ENCODE measurements around the gene KLRF2. TPM values are rescaled to one million over a fixed set of nuclear protein-coding genes. Genes with fewer than 3 reads are reported as not detected.
A peak's percentile ranks its signal among the peaks of the same experiment; 100 is the strongest.

KLRF2 gene
- total RNA-seq, 2 donors from 2014 or later: not detected

- no peak overlapping the region for H3K9ac ChIP-seq (ENCODE audit: low read depth in 2 of 2, low read length in 2 of 2)
- no peaks in the 10 kb centered on the region for H3K9me3 ChIP-seq
- intact Hi-C loops (cut with DNase I): no loop called here
- DNase-seq: no peak
- no peaks in the 10 kb centered on the region for H3K4me1 ChIP-seq
- H3K27me3 ChIP-seq: no peaks in the 10 kb centered on the region
- no peak overlapping the region for H3K4me3 ChIP-seq
- no peaks in the 10 kb centered on the region for H3K36me3 ChIP-seq
- no peak for TF ChIP-seq CTCF (IDR thresholded peaks at IDR 0.05)
- H3K27ac ChIP-seq: no peak overlapping the region
Measured at GRCh38 chr12:9922429-9922828, 41.1 kb downstream of the KLRF2 start.

GRCh38 chr12:9925705-9926393, 44.6 kb downstream of the KLRF2 start:
- Histone ChIP-seq H3K27ac (no peak overlapping the region), H3K9me3 (no peaks in the 10 kb centered on the region), H3K4me1 (no peaks in the 10 kb centered on the region), H3K27me3 (no peaks in the 10 kb centered on the region), H3K4me3 (peak overlapping the region; percentile 16), H3K9ac (ENCODE audit: low read depth in 2 of 2, low read length in 2 of 2) (no peak overlapping the region), H3K36me3 (no peaks in the 10 kb centered on the region)
- peak; percentile 25 for TF ChIP-seq CTCF (IDR thresholded peaks at IDR 0.05)
- intact Hi-C loops (cut with DNase I): loop anchor here (2.0 to 5.0 kb wide), 2 partner anchors 114 to 175 kb away; no protein-coding TSS in a partner anchor
- DNase-seq: no peak

GRCh38 chr12:9926876-9927275, 45.6 kb downstream of the KLRF2 start:
- no peak for TF ChIP-seq CTCF (IDR thresholded peaks at IDR 0.05)
- no peak overlapping the region for H3K27ac ChIP-seq
- intact Hi-C loops (cut with DNase I): loop anchor here (5.0 kb wide), 1 partner anchor 115 kb away; no protein-coding TSS in a partner anchor
- H3K4me1 ChIP-seq: no peaks in the 10 kb centered on the region
- H3K27me3 ChIP-seq: no peaks in the 10 kb centered on the region
- H3K9ac ChIP-seq (ENCODE audit: low read depth in 2 of 2, low read length in 2 of 2): no peak overlapping the region
- H3K4me3 ChIP-seq: no peak overlapping the region
- no peaks in the 10 kb centered on the region for H3K36me3 ChIP-seq
- H3K9me3 ChIP-seq: no peaks in the 10 kb centered on the region
- no peak for DNase-seq

- TF ChIP-seq CTCF (IDR thresholded peaks at IDR 0.05): no peak
- H3K4me1 ChIP-seq: no peaks in the 10 kb centered on the region
- no peak overlapping the region for H3K9ac ChIP-seq (ENCODE audit: low read depth in 2 of 2, low read length in 2 of 2)
- H3K27ac ChIP-seq: no peak overlapping the region
- H3K9me3 ChIP-seq: no peaks in the 10 kb centered on the region
- H3K36me3 ChIP-seq: no peaks in the 10 kb centered on the region
- no peak for DNase-seq
- no peak overlapping the region for H3K4me3 ChIP-seq
- no peaks in the 10 kb centered on the region for H3K27me3 ChIP-seq
- intact Hi-C loops (cut with DNase I): loop anchor here (5.0 kb wide), 1 partner anchor 116 kb away; no protein-coding TSS in a partner anchor
Measured at GRCh38 chr12:9928607-9929006, 47.3 kb downstream of the KLRF2 start.

DNA sequence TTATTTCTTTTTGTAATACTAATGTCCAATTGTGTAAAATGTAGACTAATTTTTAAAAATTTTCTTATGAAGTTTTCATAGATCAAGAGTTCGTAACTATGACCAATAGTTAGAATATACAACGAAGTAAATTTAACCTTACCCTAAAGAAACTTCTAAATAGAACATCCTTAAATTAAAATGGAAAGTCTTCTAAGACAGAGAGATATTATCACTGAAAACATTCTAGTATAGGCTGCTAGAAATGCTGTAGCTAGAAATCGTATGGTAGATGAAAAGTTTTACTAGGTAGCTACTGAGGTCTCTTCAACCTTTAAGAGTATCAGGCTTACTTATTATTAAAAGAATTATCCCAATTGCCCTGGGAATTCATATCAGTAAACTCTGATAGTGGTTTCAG, 50.0 kb downstream of the KLRF2 start:
- no peak for DNase-seq
- Histone ChIP-seq H3K27ac (no peak overlapping the region), H3K9me3 (no peaks in the 10 kb centered on the region), H3K4me1 (no peaks in the 10 kb centered on the region), H3K4me3 (no peak overlapping the region), H3K9ac (ENCODE audit: low read depth in 2 of 2, low read length in 2 of 2) (no peak overlapping the region), H3K27me3 (no peaks in the 10 kb centered on the region), H3K36me3 (no peaks in the 10 kb centered on the region)
- no peak for TF ChIP-seq CTCF (IDR thresholded peaks at IDR 0.05)
- intact Hi-C loops (cut with DNase I): no loop called here
